Kidney (tissue), 14 donors: ENCODE measurements around the gene NEUROG2. TPM values are rescaled to one million over a fixed set of nuclear protein-coding genes. Genes with fewer than 3 reads are reported as not detected.

Experiments
- DNase-seq, 5 donors: peaks; one replicate each; pipeline ENCODE4 v3.0.0-alpha.2; 2013 to 2020
- FAIRE-seq: peaks from 2 replicates; lab custom pipeline; 2012; peaks lifted over from hg19 to GRCh38; lab: Jason Lieb, UNC
- H3K27ac ChIP-seq, 2 donors: one replicate each; pipeline ENCODE4 v1.7.0; 2013; ENCODE audit warnings: low read depth in 2 of 2, low read length in 2 of 2, inconsistent platforms in 1 of 2
- H3K27me3 ChIP-seq: one replicate; pipeline ENCODE4 v1.7.1; 2013; ENCODE audit warnings: low read length, inconsistent platforms; ENCODE audit not compliant: control insufficient read depth, insufficient read depth
- H3K36me3 ChIP-seq, 3 donors: one replicate each; pipeline versions ENCODE4 v1.7.0 to v1.7.1; 2013; ENCODE audit warnings: low read length in 3 of 3, control low read depth in 1 of 3, inconsistent platforms in 1 of 3; ENCODE audit not compliant: insufficient read depth in 3 of 3, control insufficient read depth in 2 of 3
- H3K4me1 ChIP-seq, 3 donors: one replicate each; pipeline versions ENCODE4 v1.7.0 to v1.7.1; 2013; ENCODE audit warnings: low read length in 3 of 3, inconsistent platforms in 1 of 3, low read depth in 1 of 3; ENCODE audit not compliant: control insufficient read depth in 2 of 3, insufficient read depth in 2 of 3
- H3K4me3 ChIP-seq, 3 donors: one replicate each; pipeline versions ENCODE4 v1.7.0 to v1.8.1; 2013; ENCODE audit warnings: low read length in 3 of 3, control low read depth in 1 of 3, inconsistent platforms in 1 of 3
- H3K9ac ChIP-seq, 3 donors: one replicate each; pipeline versions ENCODE4 v1.7.0 to v1.7.1; 2013; ENCODE audit warnings: low read length in 3 of 3, control low read depth in 1 of 3, inconsistent platforms in 1 of 3
- H3K9me3 ChIP-seq, 3 donors: one replicate each; pipeline versions ENCODE4 v1.7.0 to v1.7.1; 2013; ENCODE audit warnings: low read length in 3 of 3, control low read depth in 1 of 3, inconsistent platforms in 1 of 3; ENCODE audit not compliant: control insufficient read depth in 2 of 3, insufficient read depth in 1 of 3
- CTCF ChIP-seq: IDR thresholded peaks from 3 replicates; pipeline ENCODE4 v1.5.1; 2012; ENCODE audit warnings: mild to moderate bottlenecking, moderate library complexity, borderline replicate concordance; ENCODE audit not compliant: insufficient read depth; ENCODE audit errors: extremely low read depth
- intact Hi-C: fragments of 100-400 bp; cut with DNase I; formaldehyde crosslinking; loops from one replicate; pipeline ENCODE4 v1.11.1; 2022
- polyA plus RNA-seq: library from polyadenylated mRNA; stranded (reverse); fragments of 350-450 nt; fragmentation: Illumina TruSeq; extraction: RNeasy Lipid Tissue Mini Kit (QIAGEN cat#74804); gene quantifications from one replicate; pipeline ENCODE4 v1.2.3, GENCODE V29; 2014; ENCODE audit warnings: low read depth, low replicate concordance; ENCODE audit not compliant: insufficient read depth
- total RNA-seq: library from RNA; stranded (reverse); fragmentation: NEBNext Ultra II Directional; extraction: Animal tissue kit (Norgen Biotek cat#: 25700); gene quantifications from one replicate; pipeline ENCODE4 v1.2.1, GENCODE V29; 2021
- donor health status: control.
- donor health status: control.
- donor health status: control.
- donor health status: control.
- donor health status: control.
- donor health status: DM: yes; HTN: yes; CAD: no.
- donor health status: Normal renal cell carcinoma (clear cell type).

The NEUROG2 gene
- total and polyA plus RNA-seq, 2 donors from 2014 or later = not detected

- Histone ChIP-seq H3K27me3 (no peaks in the 10 kb centered on the region), H3K36me3 (no peaks in the 10 kb centered on the region), H3K4me3 (peak overlapping the region in 1 of 3 donors; percentile 1), H3K9me3 (peaks cover 0 to 2% (median 0%) of the 10 kb centered on the region in 3 donors), H3K4me1 (no peaks in the 10 kb centered on the region), H3K9ac (no peak overlapping the region), H3K27ac (no peak overlapping the region)
- peak in 3 of 5 donors; percentile 21 to 44 (median 25) for DNase-seq
- intact Hi-C loops = no loop called here
- TF ChIP-seq CTCF = no peak
- no peak for FAIRE-seq
Observed at GRCh38 chr4:112485930-112486329, 30.1 kb downstream of the NEUROG2 start.

GRCh38 chr4:112473985-112474384 lies 42.0 kb downstream of the NEUROG2 start:
- Histone ChIP-seq H3K27me3 (no peaks in the 10 kb centered on the region), H3K27ac (no peak overlapping the region), H3K4me3 (no peak overlapping the region), H3K36me3 (no peaks in the 10 kb centered on the region), H3K9me3 (peaks cover 1 to 4% (median 4%) of the 10 kb centered on the region in 3 donors), H3K9ac (no peak overlapping the region), H3K4me1 (no peaks in the 10 kb centered on the region)
- DNase-seq (no peak), FAIRE-seq (no peak)
- TF ChIP-seq CTCF = no peak
- intact Hi-C loops = no loop called here

GRCh38 chr4:112472318-112472717 lies 43.7 kb downstream of the NEUROG2 start:
- peaks cover 1 to 4% (median 4%) of the 10 kb centered on the region in 3 donors for H3K9me3 ChIP-seq
- no peaks in the 10 kb centered on the region for H3K27me3 ChIP-seq
- DNase-seq (no peak), FAIRE-seq (no peak)
- no peaks in the 10 kb centered on the region for H3K4me1 ChIP-seq
- H3K36me3 ChIP-seq = no peaks in the 10 kb centered on the region
- no peak overlapping the region for H3K27ac ChIP-seq
- intact Hi-C loops = no loop called here
- no peak overlapping the region for H3K9ac ChIP-seq
- TF ChIP-seq CTCF = no peak
- no peak overlapping the region for H3K4me3 ChIP-seq

Other genes with a start within 250 kb of the NEUROG2 start
- 11.5 TPM for gene TIFA, start 230.3 kb downstream of the NEUROG2 start, total RNA-seq
- 5.0 TPM for gene TIFA, start 230.3 kb downstream of the NEUROG2 start, polyA plus RNA-seq
- 33.5 TPM for gene ALPK1, start 218.8 kb downstream of the NEUROG2 start, total RNA-seq
- gene ALPK1, start 218.8 kb downstream of the NEUROG2 start, polyA plus RNA-seq = 5.9 TPM
- gene ZGRF1, start 120.7 kb upstream of the NEUROG2 start, total RNA-seq = 3.6 TPM
- gene ZGRF1, start 120.7 kb upstream of the NEUROG2 start, polyA plus RNA-seq = 0.73 TPM
- 45.5 TPM for gene LARP7, start 121.0 kb upstream of the NEUROG2 start, total RNA-seq
- 37.3 TPM for gene LARP7, start 121.0 kb upstream of the NEUROG2 start, polyA plus RNA-seq